Neural cell (in vitro differentiated cells): ENCODE measurements around the gene FABP1.

ENCODE experiments used
- CTCF ChIP-seq: fragments of 450-650 bp; IDR thresholded peaks from 2 replicates; pipeline ENCODE4 v1.5.1; 2014; ENCODE audit warnings: antibody characterized with exemption, mild to moderate bottlenecking, moderate library complexity; ENCODE audit not compliant: poor library complexity, severe bottlenecking
- EP300 ChIP-seq: fragments of 450-650 bp; conservative IDR thresholded peaks from 2 replicates; pipeline ENCODE4 v1.6.1; 2014; ENCODE audit warnings: antibody characterized with exemption, mild to moderate bottlenecking, moderate library complexity; ENCODE audit not compliant: poor library complexity, severe bottlenecking
- EZH2 ChIP-seq: fragments of 200-600, 300-800 bp; shearing (Covaris generic), sonication (generic); IDR thresholded peaks from 2 replicates; pipeline ENCODE4 v1.6.1; 2014; ENCODE audit warnings: antibody characterized with exemption, low read length, borderline replicate concordance, mild to moderate bottlenecking; ENCODE audit not compliant: insufficient read depth, poor library complexity, severe bottlenecking
- MXI1 ChIP-seq: fragments of 450-650 bp; conservative IDR thresholded peaks from 2 replicates; pipeline ENCODE4 v1.6.1; 2014; ENCODE audit warnings: antibody characterized with exemption, mild to moderate bottlenecking; ENCODE audit not compliant: poor library complexity, severe bottlenecking
- POLR2AphosphoS5 ChIP-seq: IDR thresholded peaks from 2 replicates; pipeline ENCODE4 v1.6.1; 2012
- RAD21 ChIP-seq: fragments of 450-650 bp; conservative IDR thresholded peaks from 2 replicates; pipeline ENCODE4 v1.6.1; 2014; ENCODE audit warnings: antibody characterized with exemption, mild to moderate bottlenecking, moderate library complexity
- REST ChIP-seq: IDR thresholded peaks from 2 replicates; pipeline ENCODE4 v1.6.1; 2012; ENCODE audit warnings: borderline replicate concordance
- TAF1 ChIP-seq: IDR thresholded peaks from 2 replicates; pipeline ENCODE4 v1.6.1; 2012; ENCODE audit warnings: low read depth

GRCh38 chr2:88095022-88095421 is 32.8 kb downstream of the FABP1 start:
- TF ChIP-seq CTCF (no peak), EZH2 (no peak), EP300 (peak; percentile 39), RAD21 (no peak), MXI1 (no peak), REST (no peak), POLR2AphosphoS5 (peak; percentile 34), TAF1 (no peak)
